GM18511 (cell line): ENCODE results near the gene DBNDD1.
"Not testable (repeated sequence)": the region's sequence is repeated elsewhere in the genome, so short reads cannot be mapped to it uniquely, and the experiment has no call there.

Experiments
- ATAC-seq: cut with Tn5 transposase; IDR thresholded peaks from one replicate; pipeline ENCODE4 v1.9.1; 2021; ENCODE audit warnings: mild to moderate bottlenecking, moderate library complexity; ENCODE audit not compliant: unreplicated experiment

Gene DBNDD1

DNA sequence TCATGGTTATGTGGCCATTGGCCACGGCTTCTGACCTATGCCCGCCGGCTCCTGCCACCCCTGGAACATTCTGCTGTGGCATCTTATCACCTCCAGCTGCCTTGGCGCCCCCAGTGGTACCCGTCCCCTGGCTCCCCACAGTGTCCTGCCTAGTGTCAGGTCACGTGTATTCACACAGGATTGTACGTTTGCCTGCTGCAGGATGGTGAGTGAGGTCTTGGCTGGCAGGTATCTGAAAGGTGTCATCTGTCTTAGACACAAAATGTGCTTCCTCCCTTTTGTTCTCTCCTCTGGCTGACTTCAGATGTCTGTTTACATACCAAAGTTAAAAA, 24.9 kb downstream of the DBNDD1 start:
- ATAC-seq: no peak

DNA sequence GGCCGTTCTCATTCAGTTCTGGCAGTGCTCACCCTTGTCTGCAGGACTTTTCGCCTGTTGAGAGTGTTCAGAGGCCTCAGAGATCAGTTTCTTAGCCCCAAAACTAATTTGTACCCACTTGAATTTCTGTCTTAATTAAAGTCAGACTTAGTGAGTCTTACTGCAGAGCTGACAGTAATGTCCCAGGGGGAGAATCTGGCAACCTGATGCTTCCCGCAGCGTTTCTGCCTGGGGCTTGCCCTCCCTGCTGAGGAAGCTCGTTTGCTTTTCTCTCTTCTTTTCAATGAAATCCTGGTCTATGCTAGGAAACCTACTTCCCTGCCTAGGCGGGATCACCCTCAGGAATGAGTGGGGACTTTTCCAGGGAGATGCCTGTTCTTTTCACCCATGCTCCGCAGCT, 25.3 kb downstream of the DBNDD1 start:
- no peak for ATAC-seq

DNA sequence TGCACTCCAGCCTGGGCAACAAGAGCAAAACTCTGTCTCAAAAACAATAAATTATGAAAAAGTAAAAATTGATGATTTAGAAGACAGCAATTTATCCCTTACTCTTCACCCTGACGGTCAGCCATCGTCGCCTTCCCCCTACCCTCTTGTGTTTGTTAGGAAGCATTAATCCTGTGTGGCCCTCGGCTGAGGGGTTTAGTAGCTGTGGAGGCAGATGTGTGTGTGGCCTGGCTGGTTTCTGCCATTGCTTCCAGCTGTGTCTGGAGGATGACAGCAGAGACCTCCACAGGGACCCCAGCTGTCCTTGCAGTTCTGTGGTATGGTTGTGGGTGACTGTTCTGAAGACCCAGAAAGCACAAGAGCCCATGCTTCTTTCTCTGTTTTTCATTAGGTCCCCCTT, 25.9 kb downstream of the DBNDD1 start:
- no peak for ATAC-seq

DNA sequence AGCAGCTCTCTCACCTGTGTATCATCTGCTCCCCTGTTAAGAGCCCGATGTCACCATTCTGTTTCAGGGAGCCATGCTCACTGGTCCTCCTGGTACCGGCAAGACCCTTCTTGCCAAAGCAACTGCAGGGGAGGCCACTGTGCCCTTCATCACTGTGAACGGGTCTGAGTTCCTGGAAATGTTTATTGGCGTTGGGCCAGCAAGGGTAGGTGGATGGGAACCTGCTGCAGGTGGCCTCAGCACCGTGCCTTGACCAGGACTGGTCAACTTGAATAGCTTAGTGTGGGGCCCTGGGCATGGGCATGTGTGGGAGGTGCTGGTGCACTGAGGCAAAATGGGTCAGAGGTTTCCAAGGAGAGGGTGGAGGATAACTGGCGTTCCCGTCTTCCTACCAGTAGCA, 28.5 kb downstream of the DBNDD1 start:
- no peak for ATAC-seq

DNA sequence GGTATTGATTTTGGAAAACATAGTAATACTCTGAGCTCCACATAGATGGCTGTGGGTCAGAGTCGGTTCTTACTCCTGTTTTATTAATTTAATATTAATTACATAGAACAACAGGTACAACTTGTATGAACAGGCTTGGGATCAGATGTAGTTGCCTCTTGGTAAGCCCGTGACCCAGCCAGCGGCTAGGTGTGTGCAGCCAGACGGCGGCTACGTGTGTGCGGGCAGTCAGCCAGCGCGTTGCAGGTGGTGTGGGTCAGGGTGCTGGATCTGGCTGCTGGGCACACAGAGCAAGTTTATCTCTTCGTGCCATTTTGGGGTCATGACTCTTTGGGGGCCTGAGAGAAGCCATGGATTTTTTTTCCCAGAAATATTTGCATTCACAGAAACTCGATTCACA, 30.3 kb downstream of the DBNDD1 start:
- ATAC-seq: no peak

DNA sequence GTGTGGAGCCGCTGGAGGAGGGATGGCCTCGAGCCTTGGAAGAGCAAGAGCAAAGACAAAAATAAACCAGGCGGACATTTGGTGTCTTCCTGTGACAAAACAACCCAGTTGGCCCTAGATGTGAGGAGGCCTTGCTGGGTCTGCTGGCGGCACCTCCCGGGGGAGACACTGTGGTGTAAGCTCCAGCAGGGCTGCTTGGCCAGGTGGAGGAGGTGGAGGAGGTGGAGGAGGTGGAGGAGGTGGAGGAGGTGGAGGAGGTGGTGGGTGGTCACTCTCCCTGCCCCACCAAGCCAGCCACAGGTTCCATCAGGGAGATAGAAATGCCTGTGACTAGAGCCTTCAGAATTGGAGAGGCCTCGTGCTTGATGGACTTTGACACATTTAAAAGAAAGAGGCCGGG, 32.1 kb downstream of the DBNDD1 start:
- ATAC-seq: no peak

DNA sequence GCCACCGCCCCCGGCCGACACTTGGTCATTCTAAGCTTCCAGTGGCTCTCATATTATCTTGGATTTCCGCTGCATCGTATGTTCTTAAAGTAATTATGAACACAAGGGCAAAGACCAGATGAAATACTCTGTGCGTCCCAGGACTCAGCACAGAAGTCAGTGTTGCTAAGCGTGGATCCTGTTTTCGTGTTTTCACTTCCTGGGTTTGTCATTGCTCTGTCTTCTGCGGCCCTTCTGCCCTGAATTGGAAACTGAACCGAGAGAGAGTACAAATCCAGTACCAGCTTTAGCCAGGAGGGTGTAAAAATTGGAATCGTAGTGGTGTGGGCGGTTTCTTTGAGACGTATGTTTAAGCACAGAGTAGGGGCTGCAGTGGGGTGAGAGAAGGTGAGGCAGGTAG, 32.7 kb downstream of the DBNDD1 start:
- ATAC-seq: no peak

DNA sequence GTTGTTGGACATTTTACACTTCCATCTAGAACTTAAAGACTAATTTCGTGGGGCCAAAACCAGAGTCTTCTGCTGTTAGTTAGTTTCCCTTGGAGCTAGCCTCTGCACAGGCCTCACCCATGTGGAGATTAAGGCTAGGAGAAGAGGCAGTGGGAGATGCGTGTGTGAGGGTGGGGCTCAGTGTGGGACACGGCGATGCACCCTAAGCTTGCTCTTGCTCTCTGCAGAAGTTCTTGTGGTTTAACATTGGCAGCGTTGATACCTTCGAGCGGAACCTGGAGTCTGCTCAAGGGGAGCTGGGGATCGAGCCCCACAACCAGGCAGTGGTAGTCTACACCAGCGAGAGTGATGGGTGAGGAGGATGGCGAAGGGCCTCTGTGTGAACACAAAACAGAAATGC, 34.0 kb downstream of the DBNDD1 start:
- no peak for ATAC-seq

DNA sequence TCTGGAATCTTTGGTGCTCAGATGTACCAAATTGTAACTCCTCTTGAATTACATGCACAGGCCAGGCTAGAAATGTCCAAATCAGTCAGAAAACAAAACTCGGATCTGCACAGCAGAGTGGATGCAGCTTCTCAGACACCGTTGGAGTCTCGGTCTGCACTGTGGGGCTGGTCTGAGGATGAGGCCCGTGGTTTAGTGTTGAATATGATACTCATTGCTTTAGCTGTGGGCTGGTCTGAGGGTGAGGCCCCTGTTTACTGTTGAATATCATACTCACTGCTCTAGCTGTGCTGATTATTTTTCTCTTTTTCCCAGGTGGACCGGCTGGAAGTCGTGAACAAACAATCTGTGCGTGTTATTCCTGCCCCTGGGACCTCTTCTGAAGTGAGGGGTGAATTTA, 35.0 kb downstream of the DBNDD1 start:
- ATAC-seq: no peak

DNA sequence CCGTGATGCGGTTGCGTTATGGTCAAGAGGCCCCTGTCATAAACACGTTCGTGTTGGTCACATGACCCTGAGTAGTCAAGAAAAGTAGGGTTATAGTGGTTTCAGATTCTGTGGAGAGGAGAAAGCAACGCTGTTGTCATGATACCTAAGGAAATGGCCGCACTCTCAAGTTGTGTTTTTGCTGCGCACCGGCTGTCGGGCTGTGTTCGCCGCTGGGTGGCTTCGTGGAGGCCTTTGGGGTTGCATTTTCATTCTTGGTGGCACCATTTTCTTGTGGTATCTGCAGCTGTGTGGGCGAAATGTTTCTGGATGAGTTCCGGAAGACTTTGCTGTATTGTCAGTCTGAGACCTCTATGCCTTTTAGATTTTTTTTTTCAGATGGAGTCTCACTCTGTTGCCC, 35.7 kb downstream of the DBNDD1 start:
- ATAC-seq: no peak

DNA sequence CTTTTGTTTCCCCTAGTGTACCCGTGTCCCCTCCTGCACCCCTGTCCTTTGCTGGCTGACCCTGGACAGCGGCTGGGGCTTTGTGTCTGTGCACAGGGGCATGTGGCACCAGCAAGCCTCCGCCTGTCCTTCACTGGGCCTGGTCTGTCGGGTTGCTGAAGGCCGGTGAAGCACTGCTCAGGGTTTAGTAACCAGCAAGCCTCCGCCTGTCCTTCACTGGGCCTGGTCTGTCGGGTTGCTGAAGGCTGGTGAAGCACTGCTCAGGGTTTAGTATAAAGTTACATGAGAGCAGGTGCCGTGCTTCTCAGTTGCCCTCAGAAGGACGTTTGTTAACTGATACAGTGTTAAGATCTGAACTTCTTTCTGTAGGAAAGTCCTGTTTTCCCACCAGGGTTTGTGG, 36.9 kb downstream of the DBNDD1 start:
- no peak for ATAC-seq

DNA sequence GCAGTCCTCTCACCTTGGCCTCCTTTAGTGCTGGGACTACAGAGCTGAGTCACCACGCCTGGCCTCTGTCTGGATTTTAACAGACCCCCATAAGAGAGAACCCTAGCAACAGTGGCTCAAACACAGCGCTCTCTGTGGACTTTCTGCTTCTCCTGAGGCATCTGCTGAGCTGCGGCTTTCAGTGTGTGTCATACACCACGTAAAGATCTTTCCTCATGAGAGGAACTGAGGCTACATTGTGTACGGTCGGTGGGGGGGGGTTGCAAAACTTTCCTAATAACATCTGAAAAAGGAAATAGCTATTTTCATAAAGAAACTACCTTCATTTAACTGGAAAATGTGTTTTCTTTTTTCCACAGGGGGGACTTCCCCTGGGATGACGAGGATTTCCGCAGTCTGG, 37.8 kb downstream of the DBNDD1 start:
- ATAC-seq: no peak

DNA sequence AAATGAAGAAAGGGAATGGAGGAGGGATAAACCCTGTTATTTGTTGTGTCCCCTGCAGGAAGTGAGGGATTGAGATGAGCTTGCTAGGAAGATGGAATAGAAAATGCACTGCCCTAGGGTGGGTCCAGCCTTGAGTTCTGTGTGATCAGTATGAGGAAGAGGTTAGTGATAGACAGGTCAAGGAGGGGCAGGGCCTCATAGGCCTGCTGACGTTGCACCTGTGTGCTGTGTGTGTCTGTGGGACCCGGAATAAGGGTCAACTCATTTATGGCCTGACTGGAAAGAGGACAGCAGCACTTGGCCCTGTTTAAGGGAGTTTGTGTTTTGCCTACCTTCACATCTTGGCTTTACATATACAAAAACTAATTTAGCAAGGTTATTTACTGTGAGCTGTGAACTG, 44.4 kb downstream of the DBNDD1 start:
- ATAC-seq: no peak

DNA sequence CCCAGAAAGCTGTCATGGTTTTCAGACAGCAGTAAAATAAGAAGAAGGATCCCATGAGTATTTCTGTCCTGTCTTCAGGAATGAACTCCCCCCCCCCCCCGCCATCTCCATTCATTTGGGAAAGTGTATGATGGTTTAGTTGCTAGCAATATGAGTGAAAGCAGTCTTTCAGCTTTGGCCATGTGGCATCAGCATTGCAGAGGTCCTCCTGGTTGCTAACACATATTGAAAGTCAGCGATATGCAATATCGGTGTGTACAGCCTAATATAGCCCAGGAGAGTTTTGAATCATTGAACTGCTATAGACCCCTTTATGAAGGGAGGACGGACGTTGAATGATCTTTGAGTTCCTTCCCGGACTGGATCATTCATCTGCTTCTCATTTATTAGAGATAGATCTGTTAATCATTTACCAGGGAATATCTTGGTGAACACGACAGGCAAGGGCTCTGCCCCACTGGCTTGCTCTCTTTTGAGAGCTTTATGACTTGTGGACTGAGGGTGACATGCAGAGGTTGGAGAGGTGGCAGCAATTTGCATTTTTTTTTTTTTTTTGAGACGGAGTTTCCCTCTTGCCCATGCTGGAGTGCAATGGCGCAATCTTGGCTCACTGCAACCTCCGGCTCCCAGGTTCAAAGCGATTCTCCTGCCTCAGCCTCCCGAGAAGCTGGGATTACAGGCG, 45.5 kb downstream of the DBNDD1 start:
- no peak for ATAC-seq

DNA sequence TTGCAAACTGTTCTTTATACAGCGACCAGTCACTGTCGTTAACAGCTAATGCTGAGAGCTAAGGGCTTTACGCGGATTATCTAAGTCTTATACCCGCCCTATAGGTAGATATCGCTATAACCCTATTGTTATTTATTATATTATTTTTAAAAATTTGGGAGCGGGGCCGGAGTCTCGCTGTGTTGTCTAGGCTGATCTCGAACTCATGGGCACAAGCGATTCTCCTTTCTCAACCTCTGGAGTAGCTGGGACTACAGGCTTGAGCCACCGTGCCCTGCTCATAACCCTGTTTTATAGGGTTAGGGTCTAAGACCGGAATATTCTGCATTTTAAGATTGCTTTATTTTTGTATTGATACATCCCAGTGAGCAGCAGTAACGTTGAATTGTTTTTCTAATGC, 46.0 kb downstream of the DBNDD1 start:
- no peak for ATAC-seq

DNA sequence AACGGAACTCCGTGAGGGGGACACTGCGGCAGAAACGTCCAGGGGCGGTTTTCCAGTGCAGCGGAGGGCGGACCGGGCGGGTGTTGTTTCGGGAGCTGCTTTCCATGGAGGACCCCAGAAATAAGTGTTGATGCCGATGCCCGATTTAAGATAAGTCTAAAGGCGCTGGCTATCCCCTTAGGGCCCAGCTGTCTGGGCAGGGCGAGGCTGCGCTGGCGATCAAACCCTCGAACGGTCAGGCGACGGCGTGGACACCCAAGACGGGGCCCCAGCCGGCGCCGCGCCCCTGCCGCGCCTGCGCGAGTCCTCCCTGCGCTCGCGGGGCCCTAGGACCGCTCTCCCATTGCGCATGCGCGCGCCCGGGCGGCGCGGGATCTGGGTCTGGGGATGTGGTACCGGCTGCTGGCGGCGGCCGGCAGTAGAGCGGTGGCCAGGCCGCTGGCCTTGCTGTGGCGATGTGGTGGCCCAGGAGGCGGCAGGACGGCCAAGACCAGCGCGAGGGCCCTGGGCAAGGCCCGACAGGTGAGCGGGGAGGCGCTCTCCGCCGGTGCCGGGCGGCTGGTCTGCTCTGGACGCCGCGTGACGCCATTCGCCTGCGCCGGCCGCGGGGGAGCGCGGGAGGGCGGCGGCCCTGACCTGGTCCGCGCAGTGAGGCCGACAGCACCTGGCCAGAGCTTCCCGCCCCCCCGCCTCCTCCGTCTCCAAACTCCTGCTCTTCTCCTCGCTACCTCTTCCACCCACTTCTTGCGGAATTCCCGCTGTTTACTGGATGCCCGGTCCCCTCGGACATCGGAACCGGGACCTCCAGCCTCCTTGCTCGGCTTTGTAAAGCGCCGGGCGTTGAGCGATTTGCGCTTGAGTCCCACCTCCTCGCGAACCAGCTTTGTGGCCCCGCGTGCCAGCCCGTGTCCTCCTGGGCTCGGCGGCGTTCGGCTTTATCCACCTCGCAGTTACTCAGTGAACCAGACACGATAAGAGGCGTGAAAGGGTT, 46.7 kb downstream of the DBNDD1 start:
- ATAC-seq: peak; percentile 92

DNA sequence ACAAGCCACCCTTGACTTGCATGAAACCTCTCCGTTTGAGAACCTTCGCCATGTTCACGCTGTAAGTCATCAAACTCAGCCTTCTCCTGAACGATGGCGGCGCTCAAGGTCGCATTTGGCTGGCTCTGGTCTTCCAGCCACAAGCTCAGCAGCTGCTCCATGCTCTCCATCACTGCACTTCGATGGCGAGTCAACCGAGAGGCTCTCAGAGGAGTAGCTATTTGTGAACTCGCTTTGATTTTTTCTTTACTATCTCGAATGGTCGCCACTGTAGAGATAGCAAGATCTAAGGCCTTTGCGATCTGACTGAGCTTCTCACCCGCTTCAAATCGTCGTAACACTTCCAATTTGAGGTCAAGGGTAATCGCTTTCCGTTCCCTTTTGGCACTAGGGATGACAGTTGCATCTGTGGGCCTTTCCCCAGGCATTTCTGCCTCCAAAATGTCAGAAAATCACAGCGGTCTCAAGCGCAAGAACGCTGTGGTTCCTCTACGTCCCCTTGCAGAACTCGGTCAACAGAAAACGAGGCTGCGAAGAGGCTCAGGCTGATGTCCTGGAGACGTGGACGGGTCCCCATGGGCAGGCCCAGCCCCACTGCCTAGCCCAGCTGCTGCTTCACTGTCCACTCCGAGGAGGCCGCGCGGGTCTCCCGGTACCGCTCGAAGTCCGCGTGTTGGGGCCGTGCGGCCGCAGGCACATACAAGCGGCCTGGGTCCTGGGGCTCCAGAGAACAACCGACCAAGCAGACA, 47.6 kb downstream of the DBNDD1 start:
- ATAC-seq: no peak

DNA sequence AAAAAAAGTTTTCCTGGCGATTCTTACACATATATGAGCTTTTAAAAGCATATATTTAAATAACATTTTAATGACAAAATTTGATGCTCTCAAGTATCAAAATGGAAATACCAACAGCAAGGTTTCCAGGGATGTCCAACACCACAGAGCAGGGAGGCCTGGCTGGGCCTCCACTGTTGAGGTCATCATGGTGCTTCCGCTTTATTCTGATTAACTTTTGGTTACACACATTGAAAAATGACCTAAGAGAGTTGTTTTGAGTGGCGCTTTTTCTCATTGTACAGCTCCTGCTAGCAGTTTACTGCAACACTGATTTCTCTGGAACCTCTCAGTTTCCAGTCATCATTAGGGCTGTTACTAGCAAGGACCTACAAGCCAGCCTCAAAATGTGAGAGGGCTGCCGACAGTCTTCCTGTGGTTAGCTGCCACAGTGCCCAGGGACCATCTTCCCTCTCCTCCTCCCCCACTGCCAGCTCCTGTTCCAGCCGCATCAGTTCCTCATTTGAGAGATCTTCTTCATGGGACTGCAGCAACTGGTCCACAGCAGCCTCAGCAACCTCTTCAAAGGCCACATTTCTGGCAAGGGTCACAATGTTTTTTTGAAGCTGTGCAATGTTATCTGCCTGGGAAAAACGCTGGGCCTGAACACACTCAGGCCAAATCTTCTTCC, 49.4 kb downstream of the DBNDD1 start:
- ATAC-seq: no peak

DNA sequence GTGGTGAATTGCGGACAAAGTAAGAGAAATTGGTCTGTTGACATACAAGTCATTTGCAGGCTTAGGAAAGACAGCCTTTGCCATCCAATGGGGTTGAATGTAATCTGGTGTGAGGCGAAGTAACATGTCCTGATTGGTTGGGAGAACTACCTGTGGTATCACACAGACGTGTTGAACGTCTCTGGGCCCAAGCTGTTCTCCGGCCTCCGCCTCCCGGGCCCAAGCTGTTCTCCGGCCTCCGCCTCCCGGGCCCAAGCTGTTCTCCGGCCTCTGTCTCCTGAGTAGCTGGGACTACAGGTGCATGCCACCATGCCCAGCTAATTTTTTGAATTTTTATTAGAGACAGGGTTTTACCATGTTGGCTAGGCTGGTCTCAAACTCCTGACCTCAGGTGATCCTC, 51.2 kb downstream of the DBNDD1 start:
- ATAC-seq: not testable (repeated sequence)

DNA sequence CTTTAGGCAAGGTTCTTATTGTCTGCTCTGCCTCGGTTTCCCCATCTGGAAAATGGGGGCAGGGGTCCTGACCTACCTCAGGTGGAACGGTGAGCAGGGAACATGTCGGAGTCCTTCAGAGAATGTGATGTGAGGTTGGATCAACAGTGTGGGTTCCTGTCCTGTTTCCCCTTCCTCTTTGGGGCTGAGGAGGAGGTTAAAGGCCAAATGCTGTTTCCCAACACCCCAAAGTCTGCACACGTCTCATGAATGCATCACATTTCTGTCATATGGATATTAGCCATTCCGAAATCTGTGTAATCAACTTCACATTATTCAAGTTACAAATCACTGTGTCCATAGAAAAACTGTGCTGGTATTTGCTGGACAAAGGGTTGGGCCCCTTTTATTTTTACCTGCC, 51.8 kb downstream of the DBNDD1 start:
- not testable (repeated sequence) for ATAC-seq

DNA sequence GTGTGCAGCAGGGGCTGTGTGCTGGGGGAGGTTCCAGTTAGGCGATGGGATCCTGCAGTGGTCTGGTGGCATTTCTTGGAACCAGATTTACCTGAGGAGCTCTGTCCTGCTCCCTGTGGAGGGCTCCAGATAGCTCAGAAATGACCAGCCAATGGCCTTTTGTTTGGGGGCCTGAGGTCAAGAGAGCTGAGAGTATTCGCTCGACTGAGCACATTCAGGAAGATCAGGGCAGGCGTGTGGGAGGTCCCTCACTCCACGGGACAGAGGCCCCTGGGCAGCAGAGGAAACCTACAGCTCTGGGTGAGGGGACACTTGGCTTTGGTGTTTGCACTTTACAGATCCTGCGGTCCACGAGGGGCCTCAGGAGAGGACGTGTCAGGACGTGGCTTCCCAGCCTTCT, 52.5 kb downstream of the DBNDD1 start:
- ATAC-seq: no peak
